Fibroblast of villous mesenchyme (primary cell): Measurements from ENCODE around the gene FAF1. TPM values are rescaled to one million over a fixed set of nuclear protein-coding genes. Genes with fewer than 3 reads are reported as not detected.
"Not testable (repeated sequence)": the region's sequence is repeated elsewhere in the genome, so short reads cannot be mapped to it uniquely, and the experiment has no call there.

Experiments used
- DNase-seq: peaks from one replicate; pipeline ENCODE4 v3.0.0-alpha.2; 2010; ENCODE audit warnings: low read depth
- H3K4me3 ChIP-seq: 2 replicates; pipeline ENCODE4 v1.5.1; 2011; ENCODE audit warnings: low read depth, mild to moderate bottlenecking, low read length
- total RNA-seq: library from RNA; depleted of rRNA; stranded (reverse); fragments of >200 nt; gene quantifications from 2 replicates; pipeline ENCODE4 v1.2.3, GENCODE V29; 2012
- TF ChIP-seq, protein P1 (sequence below): IDR thresholded peaks from 2 replicates; pipeline ENCODE4 v1.5.1; 2012; ENCODE audit warnings: low read depth, mild to moderate bottlenecking, low read length; ENCODE audit not compliant: insufficient read depth

Gene FAF1
- total RNA-seq, 1 donor: 55.7 TPM

DNA sequence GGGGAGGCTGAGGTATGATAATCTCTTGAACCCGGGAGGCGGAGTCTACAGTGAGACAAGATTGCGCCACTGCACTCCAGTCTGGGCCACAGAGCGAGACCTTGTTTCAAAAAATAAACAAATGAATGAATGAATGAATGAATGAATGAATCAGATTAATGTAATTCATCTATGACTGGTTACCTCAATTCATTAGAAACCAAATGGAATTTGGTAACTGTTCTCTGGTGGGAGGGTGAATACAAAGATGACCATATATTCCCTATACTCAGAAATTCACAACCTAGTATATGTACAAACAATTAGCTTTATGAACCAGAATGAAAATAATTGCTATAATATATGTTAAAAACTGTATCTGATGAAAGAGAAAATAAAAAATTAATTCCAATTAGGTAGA, 80.9 kb downstream of the FAF1 start:
- no peak overlapping the region for H3K4me3 ChIP-seq
- DNase-seq: no peak
- TF ChIP-seq, protein P1, sequence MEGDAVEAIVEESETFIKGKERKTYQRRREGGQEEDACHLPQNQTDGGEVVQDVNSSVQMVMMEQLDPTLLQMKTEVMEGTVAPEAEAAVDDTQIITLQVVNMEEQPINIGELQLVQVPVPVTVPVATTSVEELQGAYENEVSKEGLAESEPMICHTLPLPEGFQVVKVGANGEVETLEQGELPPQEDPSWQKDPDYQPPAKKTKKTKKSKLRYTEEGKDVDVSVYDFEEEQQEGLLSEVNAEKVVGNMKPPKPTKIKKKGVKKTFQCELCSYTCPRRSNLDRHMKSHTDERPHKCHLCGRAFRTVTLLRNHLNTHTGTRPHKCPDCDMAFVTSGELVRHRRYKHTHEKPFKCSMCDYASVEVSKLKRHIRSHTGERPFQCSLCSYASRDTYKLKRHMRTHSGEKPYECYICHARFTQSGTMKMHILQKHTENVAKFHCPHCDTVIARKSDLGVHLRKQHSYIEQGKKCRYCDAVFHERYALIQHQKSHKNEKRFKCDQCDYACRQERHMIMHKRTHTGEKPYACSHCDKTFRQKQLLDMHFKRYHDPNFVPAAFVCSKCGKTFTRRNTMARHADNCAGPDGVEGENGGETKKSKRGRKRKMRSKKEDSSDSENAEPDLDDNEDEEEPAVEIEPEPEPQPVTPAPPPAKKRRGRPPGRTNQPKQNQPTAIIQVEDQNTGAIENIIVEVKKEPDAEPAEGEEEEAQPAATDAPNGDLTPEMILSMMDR: no peak

DNA sequence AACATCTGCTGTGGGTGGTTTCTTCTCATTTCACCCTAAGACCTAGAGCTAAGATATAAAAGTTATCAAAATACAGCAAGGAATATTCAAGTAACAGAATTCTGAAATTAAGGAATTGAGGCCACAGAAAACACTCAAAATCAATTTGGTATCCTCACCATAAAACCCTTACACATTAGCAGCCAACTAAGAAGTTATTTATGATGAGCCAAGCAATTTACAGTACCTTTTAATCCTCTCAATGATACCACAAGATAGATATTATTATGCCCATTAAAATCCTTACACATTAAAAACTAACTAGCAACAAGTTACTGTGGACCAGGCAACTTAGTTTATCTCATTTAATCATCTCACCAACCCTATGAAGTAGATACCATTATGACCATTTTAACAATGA, 81.6 kb downstream of the FAF1 start:
- no peak for DNase-seq
- no peak overlapping the region for H3K4me3 ChIP-seq
- TF ChIP-seq, protein P1: no peak

DNA sequence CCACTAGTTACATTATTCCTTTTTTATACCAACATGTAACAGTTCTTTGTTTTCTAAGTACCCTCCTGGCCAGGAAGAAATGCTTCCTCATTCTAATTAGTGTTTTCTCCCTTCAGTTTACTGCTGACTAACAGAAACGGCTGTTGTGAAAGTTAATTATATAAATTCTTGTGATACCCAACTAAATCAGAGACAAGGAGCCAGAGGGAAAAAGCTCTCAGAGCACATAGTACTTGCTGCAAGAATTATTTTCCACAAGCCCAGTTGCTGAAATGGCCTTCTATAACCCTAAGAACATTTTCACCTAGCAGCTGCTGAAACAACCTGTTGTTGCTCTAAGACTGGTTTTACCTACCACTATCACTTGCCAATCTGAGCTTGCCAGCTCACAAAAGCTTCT, 82.4 kb downstream of the FAF1 start:
- H3K4me3 ChIP-seq: no peak overlapping the region
- DNase-seq: no peak
- TF ChIP-seq, protein P1: no peak

DNA sequence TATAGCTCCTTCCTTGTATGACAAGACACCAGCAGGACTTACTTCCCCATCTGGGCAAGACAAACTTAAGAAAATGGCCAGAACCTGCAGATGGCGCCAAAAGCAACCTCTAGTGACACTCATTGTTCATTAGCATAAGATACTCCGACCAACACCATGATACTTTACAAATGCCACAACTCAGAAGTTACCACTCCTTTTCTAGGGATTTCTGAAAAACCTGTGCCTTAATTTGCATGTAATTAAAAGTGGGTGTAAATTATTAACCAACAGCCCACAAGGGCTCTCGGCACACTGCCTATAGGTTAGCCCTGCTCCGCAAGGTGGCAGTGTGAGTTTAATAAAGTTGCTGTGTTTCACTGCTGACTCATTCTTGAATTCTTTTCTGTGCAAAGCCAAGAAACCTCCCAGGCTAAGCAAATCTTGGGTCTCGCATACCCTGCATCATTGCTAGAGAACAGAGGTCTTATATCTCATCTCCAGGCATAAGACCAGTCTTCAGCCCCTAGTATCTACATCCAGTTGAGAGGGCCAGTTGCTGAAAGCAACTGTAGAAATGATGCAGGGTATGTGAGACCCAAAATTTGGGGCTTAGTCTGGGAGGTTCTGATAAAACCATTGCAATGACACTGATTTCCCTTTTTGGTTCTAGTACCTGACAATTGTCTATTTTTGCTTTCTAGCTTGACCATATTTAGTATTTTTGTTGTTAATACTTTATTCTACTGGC, 86.4 kb downstream of the FAF1 start:
- H3K4me3 ChIP-seq: peak overlapping the region; percentile 51
- DNase-seq: peak; percentile 73
- TF ChIP-seq, protein P1: peak; percentile 72

DNA sequence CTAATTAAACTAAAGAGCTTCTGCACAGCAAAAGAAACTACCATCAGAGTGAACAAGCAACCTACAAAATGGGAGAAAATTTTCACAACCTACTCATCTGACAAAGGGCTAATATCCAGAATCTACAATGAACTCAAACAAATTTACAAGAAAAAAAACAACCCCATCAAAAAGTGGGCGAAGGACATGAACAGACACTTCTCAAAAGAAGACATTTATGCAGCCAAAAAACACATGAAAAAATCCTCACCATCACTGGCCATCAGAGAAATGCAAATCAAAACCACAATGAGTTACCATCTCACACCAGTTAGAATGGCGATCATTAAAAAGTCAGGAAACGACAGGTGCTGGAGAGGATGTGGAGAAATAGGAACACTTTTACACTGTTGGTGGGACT, 95.2 kb downstream of the FAF1 start:
- not testable (repeated sequence) for H3K4me3 ChIP-seq, DNase-seq

DNA sequence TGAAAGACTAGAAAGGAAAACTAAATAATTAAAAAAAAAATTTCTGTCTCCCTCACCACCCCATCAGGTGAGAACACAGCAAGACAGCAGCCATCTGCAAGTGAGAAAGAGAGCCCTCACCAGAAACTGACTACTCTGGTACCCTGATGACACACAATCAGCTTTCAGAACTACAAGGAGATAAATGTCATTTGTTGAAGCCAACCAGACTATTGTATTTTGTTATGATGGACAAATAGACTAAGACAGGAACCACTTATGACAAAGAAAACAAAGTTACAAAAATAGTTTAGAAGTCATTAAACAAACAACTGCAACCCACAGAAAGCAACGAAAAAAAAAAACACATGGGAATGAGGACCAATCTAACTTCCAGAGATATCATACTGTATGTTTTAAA, 98.3 kb downstream of the FAF1 start:
- DNase-seq: peak; percentile 6
- TF ChIP-seq, protein P1: no peak
- H3K4me3 ChIP-seq: no peak overlapping the region

DNA sequence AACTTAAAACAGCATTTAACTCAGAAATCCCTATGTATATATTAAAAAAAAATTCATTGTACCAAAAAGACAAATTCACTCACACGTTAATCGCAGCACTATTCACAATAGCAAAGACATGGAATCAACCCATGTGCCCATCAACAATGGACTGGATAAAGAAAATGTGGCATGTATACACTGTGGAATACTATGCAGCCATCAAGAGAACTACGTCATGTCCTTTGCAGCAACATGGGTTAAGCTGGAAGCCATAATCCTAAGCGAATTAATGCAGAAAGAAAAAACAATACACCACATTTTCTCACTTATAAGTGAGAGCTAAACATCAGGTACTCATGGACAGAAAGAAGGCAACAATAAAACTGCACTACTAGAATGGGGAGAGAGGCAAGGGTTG, 99.4 kb downstream of the FAF1 start:
- no peak overlapping the region for H3K4me3 ChIP-seq
- no peak for DNase-seq
- TF ChIP-seq, protein P1: no peak
